Neural progenitor cell (in vitro differentiated cells): ENCODE results near the gene ODAPH.

Experiments
- EZH2 ChIP-seq: fragments of 200-600 bp; sonication (generic); IDR thresholded peaks from 2 replicates; pipeline ENCODE4 v1.6.1; 2017; ENCODE audit warnings: antibody characterized with exemption, mild to moderate bottlenecking, moderate library complexity
- EZH2phosphoT487 ChIP-seq: fragments of 200-600 bp; sonication (generic); IDR thresholded peaks from 2 replicates; pipeline ENCODE4 v1.6.1; 2017; ENCODE audit warnings: antibody characterized with exemption
- TF ChIP-seq, protein P1 (sequence below): fragments of 200-600 bp; sonication (generic); IDR thresholded peaks from 2 replicates; pipeline ENCODE4 v1.5.1; 2017; ENCODE audit warnings: antibody characterized with exemption, mild to moderate bottlenecking

DNA sequence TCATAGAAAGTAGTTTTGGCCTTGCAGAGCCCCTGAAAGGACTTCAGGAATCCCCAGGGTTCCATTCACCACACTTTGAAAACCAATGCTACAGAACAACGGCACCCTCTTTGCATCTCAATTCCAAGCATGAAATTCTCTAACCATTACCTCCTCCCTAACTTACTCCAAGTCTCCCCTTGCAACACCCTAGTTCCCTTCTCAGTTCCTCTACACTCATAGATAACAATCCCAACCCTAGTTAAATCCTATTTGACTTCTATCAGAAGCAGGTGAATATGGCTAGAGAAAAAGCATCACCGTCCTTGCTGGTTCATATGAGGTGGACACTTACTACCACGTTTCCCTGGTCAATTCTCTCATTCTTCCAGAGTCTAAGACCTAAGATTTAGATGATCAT is 44.0 kb upstream of the ODAPH start:
- TF ChIP-seq EZH2 (no peak), EZH2phosphoT487 (no peak)
- TF ChIP-seq, protein P1, sequence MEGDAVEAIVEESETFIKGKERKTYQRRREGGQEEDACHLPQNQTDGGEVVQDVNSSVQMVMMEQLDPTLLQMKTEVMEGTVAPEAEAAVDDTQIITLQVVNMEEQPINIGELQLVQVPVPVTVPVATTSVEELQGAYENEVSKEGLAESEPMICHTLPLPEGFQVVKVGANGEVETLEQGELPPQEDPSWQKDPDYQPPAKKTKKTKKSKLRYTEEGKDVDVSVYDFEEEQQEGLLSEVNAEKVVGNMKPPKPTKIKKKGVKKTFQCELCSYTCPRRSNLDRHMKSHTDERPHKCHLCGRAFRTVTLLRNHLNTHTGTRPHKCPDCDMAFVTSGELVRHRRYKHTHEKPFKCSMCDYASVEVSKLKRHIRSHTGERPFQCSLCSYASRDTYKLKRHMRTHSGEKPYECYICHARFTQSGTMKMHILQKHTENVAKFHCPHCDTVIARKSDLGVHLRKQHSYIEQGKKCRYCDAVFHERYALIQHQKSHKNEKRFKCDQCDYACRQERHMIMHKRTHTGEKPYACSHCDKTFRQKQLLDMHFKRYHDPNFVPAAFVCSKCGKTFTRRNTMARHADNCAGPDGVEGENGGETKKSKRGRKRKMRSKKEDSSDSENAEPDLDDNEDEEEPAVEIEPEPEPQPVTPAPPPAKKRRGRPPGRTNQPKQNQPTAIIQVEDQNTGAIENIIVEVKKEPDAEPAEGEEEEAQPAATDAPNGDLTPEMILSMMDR, result no peak
